Measurements from ENCODE around the gene SDE2.
"Not testable (repeated sequence)": the region's sequence is repeated elsewhere in the genome, so short reads cannot be mapped to it uniquely, and the experiment has no call there.

SDE2 gene

DNA sequence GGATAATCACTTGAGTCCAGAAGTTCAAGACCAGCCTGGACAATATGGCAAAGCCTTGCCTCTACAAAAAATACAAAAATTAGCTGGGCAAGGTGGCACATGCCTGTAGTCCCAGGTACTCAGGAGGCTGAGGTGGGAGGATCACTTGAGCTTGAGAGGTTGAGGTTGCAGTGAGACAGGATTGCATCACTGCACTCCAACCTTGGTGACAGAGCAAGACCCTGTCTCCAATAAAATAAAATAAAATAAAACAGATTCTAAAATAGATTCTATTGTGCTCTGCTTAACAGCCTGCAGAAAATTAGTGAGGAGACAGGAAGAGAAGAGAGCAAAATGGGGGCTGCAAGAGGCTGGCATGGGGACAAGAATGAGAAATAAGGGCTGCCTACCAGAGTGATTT, 7.5 kb upstream of the SDE2 start:
- no peak for DNase-seq (ENCODE audit: low spot score)

DNA sequence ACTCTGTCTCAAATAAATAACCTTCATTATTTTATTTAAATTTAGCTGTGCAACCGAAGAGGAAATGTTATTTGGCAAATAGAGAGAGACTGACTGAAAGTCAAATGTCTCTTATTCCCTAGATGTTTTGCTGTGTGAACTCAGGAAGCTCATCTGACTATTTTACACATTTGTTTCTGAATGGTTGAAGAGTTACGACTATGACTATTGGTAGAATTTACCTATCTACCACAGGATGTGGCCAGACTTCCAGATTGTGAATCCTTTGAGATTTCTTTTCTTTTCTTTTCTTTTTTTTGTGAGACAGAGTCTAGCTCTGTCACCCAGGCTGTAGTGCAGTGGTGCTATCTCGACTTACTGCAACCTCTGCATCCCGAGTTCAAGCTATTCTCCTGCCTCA, 5.3 kb upstream of the SDE2 start:
- DNase-seq (ENCODE audit: low spot score), result no peak

DNA sequence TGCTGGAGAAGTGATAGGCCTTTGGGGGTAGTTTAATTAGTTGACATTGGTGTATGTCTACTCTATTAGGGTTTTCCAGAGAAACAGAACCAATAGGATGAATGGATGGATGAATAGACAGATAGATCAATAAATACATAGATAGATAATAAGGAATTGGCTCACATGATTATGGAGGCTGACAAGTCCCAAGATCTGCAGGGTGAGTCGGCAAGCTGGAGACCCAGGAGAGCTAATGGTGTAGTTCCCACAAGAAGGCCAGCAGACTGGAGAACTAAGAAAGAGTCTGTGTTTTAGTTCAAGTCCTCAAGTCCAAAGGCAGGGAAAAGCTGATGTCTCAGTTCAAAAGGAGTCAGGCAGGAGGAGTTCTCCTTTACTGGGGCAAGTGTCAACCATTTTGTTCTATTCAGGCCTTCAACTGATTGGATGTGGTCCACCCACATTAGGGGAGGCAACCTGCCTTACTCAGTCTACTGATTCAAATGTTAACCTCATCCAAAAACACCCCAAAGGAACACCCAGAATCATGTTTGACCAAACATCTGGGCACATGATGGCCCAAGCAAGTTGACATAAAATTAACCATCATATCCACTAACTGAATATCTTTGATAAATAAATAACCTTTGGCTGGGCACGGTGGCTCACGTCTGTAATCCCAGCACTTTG, 4.5 kb upstream of the SDE2 start:
- no peak for DNase-seq (ENCODE audit: low spot score)

DNA sequence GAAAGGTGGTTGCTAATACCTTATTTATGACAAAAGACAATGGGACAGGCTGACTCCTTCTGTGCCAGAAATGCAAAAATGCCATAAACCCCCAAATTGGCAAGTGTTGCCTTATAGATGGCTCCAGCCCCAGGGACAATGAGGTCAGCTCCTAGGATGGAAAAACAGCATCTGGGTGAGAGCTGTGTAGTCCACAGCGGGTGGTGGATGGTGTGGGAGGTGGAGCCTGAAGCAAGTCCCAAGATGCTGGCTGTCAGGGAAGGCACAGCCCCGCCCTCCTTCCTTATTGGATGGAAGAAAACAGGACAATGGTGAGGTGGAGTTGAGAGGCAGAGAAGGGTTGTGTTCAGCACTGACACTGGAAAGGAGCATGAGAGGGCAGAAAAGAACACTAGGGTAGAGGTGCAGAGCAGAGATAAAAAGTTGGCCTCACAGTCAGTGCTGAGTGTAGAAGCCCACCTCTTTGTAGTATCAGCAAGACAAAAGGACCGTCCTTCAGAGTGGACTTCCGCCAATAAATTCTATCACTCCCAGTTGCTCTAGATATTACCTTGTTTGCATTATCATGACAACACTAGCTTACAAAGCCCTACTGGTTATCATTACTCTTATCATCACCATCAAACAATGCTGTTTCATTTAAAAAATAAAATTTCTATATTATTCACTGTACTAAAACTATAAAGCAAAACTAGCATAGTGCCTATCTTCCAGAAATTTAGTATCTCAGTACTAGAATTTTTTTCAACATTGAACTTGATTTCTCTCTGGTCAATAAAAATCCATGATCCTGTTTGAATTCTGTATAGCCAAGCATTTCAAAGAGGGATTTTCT, 3.7 kb upstream of the SDE2 start:
- peak; percentile 16 for DNase-seq (ENCODE audit: low spot score)

DNA sequence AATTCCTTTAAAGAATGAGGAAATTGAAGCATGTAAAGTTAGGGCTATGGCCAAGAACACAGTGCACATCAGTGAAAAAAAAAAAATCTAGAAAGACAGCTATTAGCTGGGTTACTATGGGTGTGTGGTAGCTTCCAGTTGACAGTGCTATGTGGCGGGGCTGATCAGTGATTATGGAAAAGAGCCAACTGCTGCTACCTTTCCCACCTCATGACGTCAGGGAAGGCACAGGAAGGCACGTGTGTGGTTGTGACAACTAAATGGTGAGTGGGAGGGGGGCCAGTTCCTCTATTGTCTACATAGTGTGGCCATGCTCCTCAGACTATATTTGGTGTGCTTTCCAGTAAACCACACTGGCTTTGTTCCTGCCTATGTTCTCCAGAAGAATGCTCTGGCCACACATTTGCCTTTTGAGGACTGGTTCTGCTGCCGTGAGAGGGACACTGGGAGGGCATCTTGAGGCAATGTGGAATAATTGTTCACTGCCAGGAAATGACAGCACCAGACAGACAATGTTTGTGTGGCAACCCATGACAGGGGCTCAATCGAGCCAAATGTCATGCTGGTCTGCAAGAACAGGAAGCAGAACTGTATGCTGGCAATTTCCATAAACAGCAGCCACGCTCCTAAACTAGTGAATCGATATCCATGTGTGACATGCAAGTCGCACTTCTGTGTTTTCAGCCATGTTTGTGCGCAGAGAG, 3.0 kb upstream of the SDE2 start:
- DNase-seq (ENCODE audit: low spot score), result no peak

DNA sequence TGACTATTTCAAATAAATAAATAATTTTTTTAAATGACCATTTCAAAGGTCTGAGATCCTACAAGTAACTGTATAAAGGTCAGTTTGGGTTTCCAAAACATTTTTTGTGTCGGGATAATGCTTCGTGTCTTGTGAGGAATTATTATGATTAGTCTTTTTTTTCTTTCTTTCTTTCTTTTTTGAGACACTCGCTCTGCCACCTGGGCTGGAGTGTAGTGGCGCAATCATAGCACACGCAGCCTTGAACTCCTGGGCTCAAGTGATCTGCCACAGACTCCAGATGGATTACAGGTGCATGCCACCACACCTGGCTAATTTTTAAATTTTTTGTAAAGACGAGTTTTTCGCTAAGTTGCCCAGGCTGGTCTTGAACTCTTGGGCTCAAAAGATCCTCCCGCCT, 1.9 kb upstream of the SDE2 start:
- DNase-seq (ENCODE audit: low spot score), result no peak

DNA sequence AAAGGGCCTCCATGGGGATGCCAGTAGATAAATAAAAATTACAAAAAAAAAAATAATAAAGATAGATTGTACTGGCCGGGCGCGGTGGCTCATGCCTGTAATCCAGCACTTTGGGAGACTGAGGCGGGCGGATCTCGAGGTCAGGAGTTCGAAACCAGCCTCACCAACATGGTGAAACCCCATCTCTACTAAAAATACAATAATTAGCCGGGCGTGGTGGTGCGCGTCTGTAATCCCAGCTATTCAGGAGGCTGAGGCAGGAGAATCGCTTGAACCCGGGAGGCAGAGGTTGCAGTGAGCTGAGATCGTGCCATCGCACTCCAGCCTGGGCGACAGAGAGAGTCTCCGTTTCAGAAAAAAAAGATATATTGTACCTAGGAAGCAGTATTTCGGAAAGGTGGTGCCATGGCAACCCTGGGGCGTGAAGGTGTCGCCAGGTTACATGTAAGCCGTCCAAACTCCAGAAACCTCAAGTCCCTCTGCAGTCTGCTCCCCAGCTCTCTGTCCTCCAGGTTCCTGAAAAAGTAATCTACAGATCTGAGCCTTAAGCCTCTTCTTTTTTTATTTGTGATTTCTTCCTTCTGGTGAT, 1.4 kb upstream of the SDE2 start:
- DNase-seq (ENCODE audit: low spot score), result not testable (repeated sequence)

DNA sequence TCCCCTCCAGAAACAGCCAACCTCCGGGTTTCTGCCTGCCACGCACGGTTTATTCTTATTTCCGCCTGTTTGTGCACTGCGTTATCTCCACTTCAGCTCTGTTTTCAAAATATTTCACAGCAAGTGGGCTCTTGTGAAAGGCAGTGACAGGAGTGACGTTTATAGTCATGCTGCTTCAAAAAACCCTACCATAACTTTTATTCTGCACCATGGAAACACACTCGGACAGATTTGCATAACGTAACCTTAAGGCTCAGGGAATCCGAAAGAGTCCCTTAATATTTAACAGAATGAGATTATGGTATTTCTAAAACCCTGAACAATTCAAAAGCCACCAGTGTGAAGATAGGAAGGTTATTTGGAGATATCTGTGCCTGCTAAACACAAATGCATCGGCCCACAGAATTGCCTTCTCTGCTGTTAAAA, 782 bp upstream of the SDE2 start:
- DNase-seq (ENCODE audit: low spot score), result peak; percentile 23

DNA sequence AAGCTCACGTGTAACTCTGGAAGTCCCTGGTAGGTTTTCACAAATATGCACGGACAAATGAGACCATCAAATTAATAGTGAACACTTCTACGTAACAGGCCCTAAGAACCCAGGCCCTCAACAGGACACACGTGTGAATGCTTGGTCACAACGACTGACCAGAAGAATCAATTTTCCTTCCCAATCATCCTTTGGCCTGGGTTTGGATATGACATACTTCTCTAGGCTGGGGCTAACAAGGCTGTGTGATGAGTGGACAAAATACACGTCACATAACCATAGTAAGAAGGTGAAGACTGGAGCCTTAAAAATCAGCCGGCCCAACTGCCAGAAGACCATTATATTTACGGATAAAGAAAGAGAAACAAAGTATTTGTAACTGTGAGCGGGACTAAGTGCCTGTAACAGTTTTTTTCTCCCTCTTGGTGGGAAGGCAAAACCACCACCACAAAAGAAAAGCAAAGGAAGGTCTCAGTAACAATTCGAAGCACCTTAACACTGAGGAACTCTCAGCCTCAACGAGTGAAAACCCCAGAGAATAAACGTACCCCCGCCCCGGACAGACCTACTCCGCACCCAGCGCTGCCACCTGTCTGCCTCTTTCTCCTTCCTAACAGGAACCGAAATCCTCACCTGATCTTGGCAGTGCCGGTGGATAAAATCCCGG, 450 bp downstream of the SDE2 start:
- peak; percentile 47 for DNase-seq (ENCODE audit: low spot score)

DNA sequence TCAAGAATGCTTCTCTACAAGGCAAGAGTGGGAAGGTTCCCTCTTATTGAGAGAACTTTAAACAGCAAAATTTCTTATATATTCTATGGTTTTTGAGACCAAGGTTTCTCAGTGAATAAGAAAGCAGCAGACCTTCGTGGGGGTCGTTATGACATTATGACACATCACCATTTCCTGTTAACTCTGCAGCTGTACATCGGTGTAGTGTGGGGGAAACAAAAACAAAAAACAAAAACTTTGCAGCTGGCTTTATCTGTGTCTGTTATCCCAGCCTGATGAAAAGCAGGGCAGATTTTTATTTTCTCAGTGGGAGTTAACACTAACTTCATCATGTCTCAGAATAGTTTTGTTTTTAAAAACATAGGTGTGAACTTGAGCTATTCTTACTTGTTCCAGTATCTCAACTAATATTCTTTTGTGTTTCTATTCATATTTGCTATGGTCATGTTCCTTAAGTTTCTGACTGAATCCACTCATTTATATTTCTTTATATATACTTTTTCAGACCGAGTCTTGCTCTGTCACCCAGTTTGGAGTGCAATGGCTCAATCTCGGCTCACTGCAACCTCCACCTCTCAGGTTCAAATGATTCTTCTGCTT, 2.1 kb downstream of the SDE2 start:
- no peak for DNase-seq (ENCODE audit: low spot score)

DNA sequence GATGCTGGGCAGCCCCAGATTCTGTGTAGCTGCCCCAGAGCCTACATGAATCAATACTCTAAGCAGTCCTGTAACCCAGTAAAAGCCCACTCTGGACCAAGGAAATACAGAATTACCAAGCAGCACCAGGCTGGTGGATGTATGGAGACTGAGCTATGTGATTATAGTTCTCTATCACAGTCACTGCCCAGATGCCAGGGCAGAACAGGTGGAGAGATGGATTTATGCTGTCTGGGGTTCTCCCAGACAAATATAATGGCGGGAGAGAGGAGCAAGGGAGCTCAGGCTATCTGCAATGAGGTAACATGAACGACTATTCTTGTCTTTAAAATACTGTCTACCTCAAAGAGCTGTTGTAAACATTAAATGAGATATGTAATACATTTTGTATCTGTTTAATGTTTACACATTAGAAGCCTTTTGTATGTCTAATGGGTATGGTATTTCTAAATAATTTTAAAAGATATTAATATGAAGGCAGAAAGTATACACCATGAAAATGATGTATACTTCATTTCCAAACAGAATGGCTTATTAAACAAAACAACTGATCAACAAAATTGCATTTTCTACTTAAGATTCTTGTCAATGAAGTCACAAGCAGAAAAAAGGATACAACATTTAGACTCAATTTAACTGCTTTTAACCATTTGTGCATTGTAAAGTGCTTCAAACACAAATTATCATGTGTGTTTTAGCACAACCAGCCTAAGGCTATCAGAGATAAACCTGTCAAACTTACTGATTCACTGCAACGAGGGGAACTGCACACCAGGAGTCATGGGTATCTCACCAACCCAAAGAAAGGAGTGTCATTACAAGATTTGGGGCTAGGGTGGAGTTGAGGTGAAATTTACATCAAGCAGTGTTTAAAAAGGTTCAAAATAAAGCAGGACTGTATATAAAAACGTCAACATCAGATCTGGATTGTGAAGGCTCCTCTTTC, 3.0 kb downstream of the SDE2 start:
- no peak for DNase-seq (ENCODE audit: low spot score)

DNA sequence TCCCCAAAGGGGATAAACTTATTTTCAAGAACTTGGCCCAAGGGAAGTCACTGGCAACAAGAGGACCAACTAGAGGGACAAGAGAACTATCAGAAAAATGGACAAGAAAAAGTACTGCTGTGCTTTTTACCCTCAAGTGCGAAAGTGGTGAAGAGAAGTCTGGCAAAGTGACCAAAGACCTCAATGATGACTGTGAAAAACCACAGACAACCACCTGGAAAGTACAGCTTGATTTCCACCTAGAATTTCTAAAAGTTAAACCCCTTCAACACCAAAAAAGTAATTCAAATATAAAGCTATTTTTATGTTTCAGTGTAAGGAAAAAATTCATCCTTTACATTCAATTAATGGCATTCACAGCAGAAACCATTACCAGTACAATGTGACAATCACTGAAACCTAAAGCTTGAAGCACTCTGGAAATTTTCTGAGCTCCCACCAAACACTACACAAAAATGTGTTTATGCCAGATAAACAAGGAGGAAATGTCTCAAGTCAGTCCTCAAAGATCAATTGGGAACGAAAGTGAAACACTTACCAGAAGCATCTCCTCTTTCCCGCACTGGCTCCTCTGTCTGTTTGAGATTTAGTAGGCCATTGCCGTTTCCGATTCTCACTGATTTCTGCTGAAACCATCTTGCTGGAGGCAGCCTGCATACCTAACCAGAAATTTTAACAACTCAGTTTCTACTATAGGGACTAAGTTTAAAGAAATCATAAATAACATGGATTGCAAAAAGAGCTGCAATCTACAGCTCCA, 8.3 kb downstream of the SDE2 start:
- DNase-seq (ENCODE audit: low spot score), result no peak

DNA sequence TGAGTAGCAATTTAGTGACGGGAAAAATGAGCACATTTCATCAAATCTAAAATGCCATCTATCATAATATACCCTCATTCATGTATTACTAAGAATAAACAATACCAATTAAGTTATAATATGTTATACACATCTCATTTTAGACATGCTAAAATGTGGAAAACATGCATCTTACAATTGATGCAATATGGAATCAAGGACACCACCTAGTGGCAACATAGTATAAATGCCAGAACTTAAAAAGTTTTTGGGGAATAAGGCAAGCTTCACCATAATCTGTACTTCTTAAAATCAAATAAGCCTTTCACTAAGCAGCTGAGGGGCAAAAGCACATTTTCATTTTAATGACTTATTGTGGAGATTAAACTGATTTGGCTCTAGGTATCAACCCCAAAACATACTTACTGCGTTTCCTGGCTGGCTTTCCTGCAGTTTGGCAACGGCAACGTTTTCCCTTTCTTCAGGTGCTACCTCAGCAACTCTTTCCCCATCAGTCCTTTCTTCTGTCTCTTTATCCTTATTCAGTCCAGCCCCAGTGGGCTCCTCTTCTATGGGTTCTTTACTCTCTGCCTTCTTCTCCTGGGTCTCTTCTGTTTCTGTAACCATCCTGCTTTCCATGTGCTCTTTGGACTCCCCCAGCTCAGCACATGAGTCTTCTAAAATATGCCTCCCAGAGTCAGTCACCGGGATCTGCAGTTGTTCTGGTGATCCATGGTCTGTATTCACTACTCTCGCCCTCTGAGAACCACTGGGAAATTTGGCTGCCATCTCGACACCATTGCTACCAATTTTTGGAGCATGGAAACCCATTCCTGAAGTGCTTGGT, 11.4 kb downstream of the SDE2 start:
- no peak for DNase-seq (ENCODE audit: low spot score)

DNA sequence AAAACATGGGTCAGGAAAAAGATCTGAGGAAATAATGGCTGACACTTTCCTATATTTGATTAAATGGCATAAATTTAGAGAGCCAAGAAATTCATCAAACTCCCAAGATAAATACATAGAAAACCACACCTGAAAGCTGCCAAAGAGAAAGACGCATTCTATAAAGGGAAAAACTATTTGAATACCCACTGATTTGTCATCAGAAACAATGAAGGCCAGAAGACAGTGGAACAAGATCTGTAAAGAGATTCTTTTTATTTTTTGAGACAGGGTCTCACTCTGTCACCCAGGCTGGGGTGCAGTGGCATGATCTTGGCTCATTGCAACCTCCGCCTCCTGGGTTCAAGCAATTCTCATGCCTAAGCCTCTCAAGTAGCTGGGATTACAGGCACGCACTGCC, 17.4 kb downstream of the SDE2 start:
- DNase-seq (ENCODE audit: low spot score), result no peak

DNA sequence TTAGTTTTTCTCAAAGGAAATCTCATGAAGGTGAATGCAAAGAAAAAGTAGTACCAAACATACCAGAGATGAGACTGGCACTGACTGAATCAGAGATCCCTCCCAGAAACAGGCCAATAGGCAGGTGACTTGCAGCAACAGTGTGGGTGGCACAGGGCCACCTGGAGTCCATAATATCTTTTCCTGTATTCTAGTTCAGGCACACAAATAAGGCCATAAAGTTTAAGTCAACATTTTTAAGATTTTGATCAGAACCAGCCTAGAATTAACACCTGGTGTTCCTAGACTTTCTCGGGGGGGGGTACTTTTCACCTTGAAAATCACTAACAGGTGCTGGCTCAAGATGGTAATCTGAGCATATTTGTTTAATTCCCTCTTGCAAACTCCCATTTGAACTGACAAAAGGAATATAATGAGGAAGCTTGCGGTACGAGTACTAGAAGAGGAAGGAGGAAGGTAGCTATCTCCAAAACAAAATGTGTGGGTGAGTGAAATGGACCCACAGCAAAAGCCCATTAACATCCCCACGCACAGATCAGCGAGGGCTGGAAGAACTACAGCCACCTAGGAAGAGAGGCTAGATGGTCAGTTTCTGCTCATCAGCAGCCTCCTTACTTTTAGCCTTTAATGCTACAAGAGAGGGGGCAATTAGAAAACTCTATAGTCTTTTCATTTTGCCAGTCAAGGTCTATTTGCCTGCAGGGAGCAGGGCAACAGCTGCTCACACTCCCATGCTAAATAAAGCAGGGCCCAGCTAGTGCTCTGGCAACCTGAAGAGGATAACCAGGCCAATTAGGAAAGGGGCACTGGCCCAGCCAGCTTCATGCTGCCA, 18.9 kb downstream of the SDE2 start:
- DNase-seq (ENCODE audit: low spot score), result no peak

DNA sequence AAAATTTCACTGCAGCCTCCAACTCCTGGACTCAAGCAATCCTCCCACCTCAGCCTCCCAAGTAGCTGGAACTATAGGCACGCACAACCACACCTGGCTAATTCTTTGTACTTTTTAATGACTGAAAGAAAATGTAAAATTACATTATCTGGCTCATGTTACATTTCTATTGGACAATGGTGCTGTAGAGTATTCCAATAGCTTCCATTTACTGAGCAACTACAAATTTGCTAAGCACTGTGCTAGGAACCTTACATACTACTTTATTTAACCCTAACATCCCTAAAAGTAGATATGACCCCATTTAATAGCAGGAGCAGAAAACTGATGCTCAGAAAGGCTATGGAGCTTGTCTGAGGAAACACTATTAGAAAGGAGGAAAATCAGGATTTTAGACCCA, 19.7 kb downstream of the SDE2 start:
- no peak for DNase-seq (ENCODE audit: low spot score)

DNA sequence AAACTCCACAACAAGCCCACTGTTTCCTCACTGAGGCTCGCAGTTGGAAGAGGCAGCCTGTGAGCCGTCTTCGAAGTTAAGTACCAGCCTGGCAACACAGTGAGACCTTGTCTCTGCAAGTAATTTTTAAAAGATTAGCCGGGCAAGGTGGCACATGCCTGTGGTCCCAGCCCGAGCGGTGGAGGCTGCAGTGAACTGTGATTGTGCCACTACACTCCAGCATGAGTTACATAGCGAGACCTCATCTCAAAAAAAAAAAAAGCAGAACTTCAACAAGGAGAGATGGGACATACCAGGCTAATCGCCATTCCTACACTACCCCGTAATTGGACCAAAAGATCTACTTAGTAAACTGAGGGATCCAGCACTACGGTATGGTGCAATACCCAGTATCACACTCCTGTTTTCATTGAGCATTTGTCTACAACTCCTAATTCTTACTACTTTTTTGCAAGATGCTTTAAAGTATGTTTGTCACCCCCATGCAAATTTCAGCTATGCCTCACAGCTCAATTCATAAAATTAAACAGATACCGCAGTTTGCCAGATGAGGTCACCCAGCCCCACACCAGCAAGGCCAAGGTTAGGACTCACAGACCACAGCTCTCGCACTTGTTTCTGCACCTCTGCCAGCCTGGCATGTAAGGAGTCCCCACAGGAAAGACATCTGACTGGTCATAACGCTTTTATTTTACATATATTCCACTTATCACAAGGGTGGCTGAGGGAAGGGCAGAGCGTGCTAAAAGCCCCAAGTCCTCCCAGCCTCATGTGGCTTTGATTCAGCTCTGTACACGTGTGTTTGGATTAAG, 21.0 kb downstream of the SDE2 start:
- no peak for DNase-seq (ENCODE audit: low spot score)
